GM12865 (cell line): ENCODE data around the gene ARID2.

Source experiments
- DNase-seq: peaks from one replicate; pipeline ENCODE4 v3.0.0; 2010; ENCODE audit warnings: low read depth
- H3K4me3 ChIP-seq: 2 replicates; pipeline ENCODE4 v1.5.1; 2011; ENCODE audit warnings: mild to moderate bottlenecking, low read depth, low read length, control low read depth
- TF ChIP-seq, protein P1 (sequence below): IDR thresholded peaks from 2 replicates; pipeline ENCODE4 v1.5.1; 2011; ENCODE audit warnings: low read length, control low read depth, low read depth, inconsistent platforms; ENCODE audit not compliant: insufficient read depth; ENCODE audit errors: missing control alignments

The ARID2 gene

DNA sequence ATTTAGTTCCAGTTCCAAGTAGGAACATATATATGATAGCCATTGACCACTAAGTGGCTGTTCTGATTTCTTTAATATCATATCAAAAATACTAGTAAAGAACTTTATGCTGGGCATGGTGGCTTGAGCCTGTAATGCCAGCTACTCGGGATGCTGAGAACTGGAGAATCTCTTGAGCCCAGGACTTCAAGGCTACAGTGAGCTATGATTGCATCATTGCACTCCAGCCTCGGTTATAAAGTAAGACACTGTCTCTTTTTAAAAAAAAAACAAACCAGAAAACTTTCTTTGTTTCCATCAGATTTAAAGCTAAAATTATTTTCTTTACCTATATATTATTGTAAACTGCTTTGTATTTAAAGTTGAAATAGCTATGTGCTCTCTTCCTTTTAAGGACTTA lies 133.8 kb downstream of the ARID2 start:
- no peak overlapping the region for H3K4me3 ChIP-seq
- no peak for DNase-seq
- TF ChIP-seq, protein P1, sequence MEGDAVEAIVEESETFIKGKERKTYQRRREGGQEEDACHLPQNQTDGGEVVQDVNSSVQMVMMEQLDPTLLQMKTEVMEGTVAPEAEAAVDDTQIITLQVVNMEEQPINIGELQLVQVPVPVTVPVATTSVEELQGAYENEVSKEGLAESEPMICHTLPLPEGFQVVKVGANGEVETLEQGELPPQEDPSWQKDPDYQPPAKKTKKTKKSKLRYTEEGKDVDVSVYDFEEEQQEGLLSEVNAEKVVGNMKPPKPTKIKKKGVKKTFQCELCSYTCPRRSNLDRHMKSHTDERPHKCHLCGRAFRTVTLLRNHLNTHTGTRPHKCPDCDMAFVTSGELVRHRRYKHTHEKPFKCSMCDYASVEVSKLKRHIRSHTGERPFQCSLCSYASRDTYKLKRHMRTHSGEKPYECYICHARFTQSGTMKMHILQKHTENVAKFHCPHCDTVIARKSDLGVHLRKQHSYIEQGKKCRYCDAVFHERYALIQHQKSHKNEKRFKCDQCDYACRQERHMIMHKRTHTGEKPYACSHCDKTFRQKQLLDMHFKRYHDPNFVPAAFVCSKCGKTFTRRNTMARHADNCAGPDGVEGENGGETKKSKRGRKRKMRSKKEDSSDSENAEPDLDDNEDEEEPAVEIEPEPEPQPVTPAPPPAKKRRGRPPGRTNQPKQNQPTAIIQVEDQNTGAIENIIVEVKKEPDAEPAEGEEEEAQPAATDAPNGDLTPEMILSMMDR, result no peak

DNA sequence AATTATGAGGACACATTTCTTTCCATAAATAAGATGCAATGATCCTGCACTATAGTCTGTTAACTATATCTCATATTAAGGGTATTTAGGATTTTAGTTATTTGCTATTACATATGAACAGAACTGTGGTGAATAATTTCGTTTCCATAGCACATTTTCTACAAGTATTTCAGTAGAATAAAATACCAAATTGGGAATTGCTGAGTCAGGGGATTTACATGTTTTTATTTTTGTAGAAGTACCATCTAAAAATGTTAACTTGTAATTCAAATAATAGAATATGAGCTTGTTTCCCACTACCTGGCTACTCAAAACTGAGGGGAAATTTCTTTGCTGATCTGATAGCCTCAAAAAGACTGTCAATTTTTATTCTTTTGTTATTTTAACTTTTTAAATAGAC lies 136.8 kb downstream of the ARID2 start:
- TF ChIP-seq, protein P1, result no peak
- H3K4me3 ChIP-seq, result no peak overlapping the region
- no peak for DNase-seq

DNA sequence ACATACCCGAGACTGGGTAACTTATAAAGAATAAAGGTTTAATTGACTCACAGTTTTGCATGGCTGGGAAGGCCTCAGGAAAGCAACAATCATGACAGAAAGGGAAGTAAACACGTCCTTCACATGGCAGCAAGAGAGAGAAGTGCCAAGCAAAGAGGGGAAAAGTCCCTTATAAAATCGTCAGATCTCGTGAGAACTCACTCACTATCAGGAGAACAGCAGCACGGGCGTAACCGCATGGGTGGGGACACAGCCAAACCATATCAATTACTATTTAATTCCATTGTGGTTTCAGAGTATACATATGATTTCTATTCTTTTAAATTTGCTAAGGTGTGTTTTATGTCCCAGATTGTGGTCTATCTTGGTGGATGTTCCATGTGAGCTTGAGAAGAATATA lies 142.9 kb downstream of the ARID2 start:
- TF ChIP-seq, protein P1, result no peak
- no peak for DNase-seq
- no peak overlapping the region for H3K4me3 ChIP-seq

DNA sequence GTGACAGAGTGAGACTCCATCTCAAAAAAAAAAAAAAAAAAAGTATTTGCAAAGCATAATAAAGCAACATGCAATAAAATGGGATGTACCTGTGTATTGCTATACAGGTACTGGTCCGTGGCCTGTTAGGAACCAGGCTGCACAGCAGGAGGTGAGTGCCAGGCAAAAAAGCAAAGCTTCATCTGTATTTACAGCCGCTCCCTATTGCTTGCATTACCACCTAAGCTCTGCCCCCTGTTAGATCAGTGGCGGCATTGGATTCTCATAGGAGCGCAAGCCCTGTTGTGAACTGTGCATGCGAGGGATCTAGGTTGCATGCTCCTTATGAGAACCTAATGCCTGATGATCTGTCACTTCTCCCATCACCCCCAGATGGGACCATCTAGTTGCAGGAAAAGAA lies 147.6 kb downstream of the ARID2 start:
- no peak overlapping the region for H3K4me3 ChIP-seq
- TF ChIP-seq, protein P1, result no peak
- DNase-seq, result no peak

DNA sequence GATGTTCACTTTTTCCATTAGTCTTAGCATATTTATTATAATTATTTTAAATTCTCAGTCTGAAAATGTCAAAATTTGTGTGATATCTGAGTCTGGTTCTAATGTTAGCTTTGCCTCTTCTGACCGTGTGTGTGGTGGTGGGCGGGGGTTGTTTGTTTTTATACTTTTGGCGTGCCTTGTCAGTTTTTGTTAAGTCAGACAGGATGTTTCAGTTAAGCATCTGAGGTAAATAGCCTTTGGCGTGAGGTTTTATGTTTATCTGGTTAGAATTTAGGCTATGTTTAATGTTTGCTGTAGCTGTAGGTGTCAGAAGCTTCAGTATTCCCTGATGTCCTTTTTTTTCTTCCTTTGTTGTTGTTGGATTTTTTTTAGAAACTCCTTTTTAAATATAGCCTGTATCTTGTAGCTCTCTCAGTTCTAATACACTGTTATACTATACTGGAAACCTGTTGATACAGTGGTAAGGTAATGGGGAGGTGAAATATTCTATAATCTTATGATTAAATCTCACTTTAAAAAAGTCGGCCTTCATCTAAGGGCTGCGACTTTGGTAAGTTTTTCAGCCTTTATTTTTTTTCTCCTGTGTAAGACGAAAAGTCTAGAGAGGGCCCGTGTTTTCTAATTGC lies 149.2 kb downstream of the ARID2 start:
- DNase-seq, result no peak

DNA sequence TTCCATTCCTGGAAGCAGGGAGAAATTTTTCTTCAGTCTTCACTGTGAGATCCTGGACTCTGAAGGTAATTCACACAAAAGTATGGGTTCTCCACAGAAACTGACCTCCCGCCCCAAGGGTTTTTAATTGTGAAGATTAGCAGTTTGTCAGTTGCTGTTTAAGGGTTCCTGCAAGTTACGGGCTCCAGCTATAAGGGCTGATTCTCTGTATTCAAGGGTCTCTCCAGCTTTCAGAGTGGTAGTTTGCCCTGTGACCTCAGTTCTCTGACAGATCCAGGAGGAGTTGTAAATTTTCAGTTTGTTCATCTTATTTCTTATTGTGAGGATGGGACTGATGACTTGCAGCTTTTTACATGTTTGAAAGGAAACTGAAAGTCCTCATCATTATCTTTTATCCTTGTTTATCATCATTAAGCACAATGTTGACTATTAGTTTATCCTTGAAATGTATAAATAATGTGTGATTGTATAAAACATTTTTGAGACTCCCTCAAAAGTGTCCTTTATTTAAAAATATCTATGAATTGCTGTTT lies 149.9 kb downstream of the ARID2 start:
- no peak for DNase-seq
- TF ChIP-seq, protein P1, result no peak
- no peak overlapping the region for H3K4me3 ChIP-seq

More for the DNA sequence above, 149.2 kb downstream of the ARID2 start:
- TF ChIP-seq, protein P1, result no peak
- no peak overlapping the region for H3K4me3 ChIP-seq

DNA sequence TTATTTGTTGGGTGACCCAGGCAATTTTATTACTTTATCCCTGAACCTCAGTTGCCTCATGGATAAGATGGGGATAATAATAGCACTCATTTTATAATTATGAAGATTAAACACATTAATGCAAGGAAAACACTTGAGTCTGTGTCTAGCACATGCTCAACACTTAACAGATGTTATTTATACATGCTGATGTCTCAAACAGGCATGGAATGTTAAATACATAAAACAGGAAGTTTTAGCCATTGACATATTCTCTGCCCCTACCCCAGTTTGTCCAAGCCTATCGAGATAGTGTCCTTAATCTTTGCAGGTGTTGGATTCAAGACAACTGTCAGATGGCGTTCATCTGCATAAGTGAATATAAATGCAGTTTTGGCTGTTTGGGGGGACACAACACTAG lies 151.0 kb downstream of the ARID2 start:
- H3K4me3 ChIP-seq, result no peak overlapping the region
- TF ChIP-seq, protein P1, result no peak
- DNase-seq, result no peak
